T-helper 1 cell treated with Interleukin-12 subunit alpha and Interleukin-12 subunit beta and Interleukin-4 antibody, amounts not matched to agents 30 μg/mL and 1 μg/mL, for 36 hours (primary cell): ENCODE data around the gene PPP6C.

Experiments used
- H3K27ac Mint-ChIP-seq: one replicate; pipeline ENCODE4 v1.8.0; 2021; ENCODE audit warnings: mild to moderate bottlenecking, mixed read lengths
- H3K27me3 Mint-ChIP-seq: one replicate; pipeline ENCODE4 v1.8.0; 2021; ENCODE audit warnings: low read depth, mixed read lengths
- H3K36me3 Mint-ChIP-seq: one replicate; pipeline ENCODE4 v1.8.0; 2021; ENCODE audit warnings: low read depth, mixed read lengths
- H3K4me1 Mint-ChIP-seq: one replicate; pipeline ENCODE4 v1.8.0; 2021; ENCODE audit warnings: low read depth, mixed read lengths
- H3K4me3 Mint-ChIP-seq: one replicate; pipeline ENCODE4 v1.8.0; 2021; ENCODE audit warnings: mild to moderate bottlenecking, moderate library complexity, mixed read lengths
- H3K9me3 Mint-ChIP-seq: one replicate; pipeline ENCODE4 v1.8.0; 2021; ENCODE audit warnings: mixed read lengths

The PPP6C gene

GRCh38 chr9:125106285-125106893 lies 83.2 kb downstream of the PPP6C start:
- peaks cover under 1% of the 10 kb centered on the region for H3K9me3 Mint-ChIP-seq
- no peaks in the 10 kb centered on the region for H3K36me3 Mint-ChIP-seq
- H3K4me3 Mint-ChIP-seq = no peak overlapping the region
- no peaks in the 10 kb centered on the region for H3K27me3 Mint-ChIP-seq
- H3K4me1 Mint-ChIP-seq = peaks cover 2% of the 10 kb centered on the region
- H3K27ac Mint-ChIP-seq = no peak overlapping the region

GRCh38 chr9:125103770-125104460 lies 85.7 kb downstream of the PPP6C start:
- Mint-ChIP-seq H3K36me3 (no peaks in the 10 kb centered on the region), H3K4me3 (no peak overlapping the region), H3K9me3 (no peaks in the 10 kb centered on the region), H3K27me3 (no peaks in the 10 kb centered on the region), H3K4me1 (peaks cover 2% of the 10 kb centered on the region), H3K27ac (no peak overlapping the region)

GRCh38 chr9:125103021-125103420 lies 86.6 kb downstream of the PPP6C start:
- Mint-ChIP-seq H3K36me3 (no peaks in the 10 kb centered on the region), H3K9me3 (no peaks in the 10 kb centered on the region), H3K4me1 (peaks cover 2% of the 10 kb centered on the region), H3K27me3 (no peaks in the 10 kb centered on the region), H3K27ac (peak overlapping the region; percentile 12), H3K4me3 (no peak overlapping the region)

- Mint-ChIP-seq H3K4me1 (peaks cover 4% of the 10 kb centered on the region), H3K36me3 (peaks cover 3% of the 10 kb centered on the region), H3K4me3 (no peak overlapping the region), H3K27ac (no peak overlapping the region), H3K9me3 (peaks cover 5% of the 10 kb centered on the region), H3K27me3 (no peaks in the 10 kb centered on the region)
Observed at GRCh38 chr9:125100822-125101221, 88.8 kb downstream of the PPP6C start.

GRCh38 chr9:125099816-125100215 lies 89.8 kb downstream of the PPP6C start:
- no peak overlapping the region for H3K4me3 Mint-ChIP-seq
- H3K27me3 Mint-ChIP-seq = no peaks in the 10 kb centered on the region
- H3K4me1 Mint-ChIP-seq = peaks cover 5% of the 10 kb centered on the region
- peaks cover 9% of the 10 kb centered on the region for H3K36me3 Mint-ChIP-seq
- no peak overlapping the region for H3K27ac Mint-ChIP-seq
- peaks cover 5% of the 10 kb centered on the region for H3K9me3 Mint-ChIP-seq
